ENCODE measurements around the gene COL18A1. TPM values are rescaled to one million over a fixed set of nuclear protein-coding genes. Genes with fewer than 3 reads are reported as not detected.

COL18A1 gene
- polyA plus RNA-seq, 2 of the 4 experiments (the other 2 are of a cell fraction): 17.3 to 88.4 TPM

DNA sequence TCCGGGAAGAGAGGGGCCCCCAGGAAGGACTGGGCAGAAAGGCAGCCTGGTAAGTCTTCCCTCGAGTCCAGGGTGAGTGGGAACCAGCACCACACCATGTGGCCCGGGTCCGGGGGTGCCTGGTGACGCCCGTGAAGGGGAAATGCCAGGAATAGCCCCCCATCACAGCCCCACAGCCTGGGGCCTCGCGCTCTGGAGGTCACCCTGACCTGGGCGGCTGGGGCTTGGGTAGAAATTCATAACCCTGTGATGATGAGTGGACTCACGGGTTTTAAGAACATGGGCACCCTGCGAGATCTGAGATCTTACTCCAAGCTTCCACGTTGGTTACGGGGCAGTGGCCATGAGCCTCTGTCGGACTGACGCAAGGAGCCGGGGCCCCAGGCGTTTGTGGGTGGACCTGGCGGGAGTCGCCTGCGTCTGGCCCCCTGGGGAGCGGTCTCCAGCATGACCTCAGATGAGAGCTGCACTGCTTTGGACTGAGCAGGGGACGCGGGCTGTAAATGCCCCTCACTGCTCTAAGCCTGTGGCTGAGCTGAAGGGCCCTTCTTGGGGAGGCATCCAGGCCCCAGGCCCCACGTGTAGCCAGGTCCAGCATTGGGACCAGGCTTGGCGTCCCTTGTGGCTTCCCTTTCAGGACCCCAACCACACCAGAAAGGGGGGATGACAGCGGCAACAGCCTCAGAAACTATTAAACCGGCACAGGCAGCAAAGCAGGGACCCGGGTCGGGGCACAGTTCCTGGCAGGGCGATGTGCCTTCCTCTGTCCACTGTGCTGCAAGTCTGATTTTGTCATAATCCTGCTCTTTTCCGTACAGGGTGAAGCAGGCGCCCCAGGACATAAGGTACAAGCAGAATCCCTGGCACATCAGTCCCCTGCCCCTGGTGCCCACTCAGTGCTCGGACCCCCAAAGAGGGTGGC, 77.3 kb downstream of the COL18A1 start (continued):
- TF ChIP-seq FOSL2 (IDR thresholded peaks at IDR 0.05): no peak
- TF ChIP-seq FOSL2 (CRISPR knock-in tag; IDR thresholded peaks at IDR 0.05): no peak
- TF ChIP-seq ATOH8 (CRISPR knock-in tag; IDR thresholded peaks at IDR 0.05; ENCODE audit: low read depth): no peak
- no peak for TF ChIP-seq BCL3 (IDR thresholded peaks at IDR 0.05)
- TF ChIP-seq HEYL (CRISPR knock-in tag; IDR thresholded peaks at IDR 0.05): no peak

DNA sequence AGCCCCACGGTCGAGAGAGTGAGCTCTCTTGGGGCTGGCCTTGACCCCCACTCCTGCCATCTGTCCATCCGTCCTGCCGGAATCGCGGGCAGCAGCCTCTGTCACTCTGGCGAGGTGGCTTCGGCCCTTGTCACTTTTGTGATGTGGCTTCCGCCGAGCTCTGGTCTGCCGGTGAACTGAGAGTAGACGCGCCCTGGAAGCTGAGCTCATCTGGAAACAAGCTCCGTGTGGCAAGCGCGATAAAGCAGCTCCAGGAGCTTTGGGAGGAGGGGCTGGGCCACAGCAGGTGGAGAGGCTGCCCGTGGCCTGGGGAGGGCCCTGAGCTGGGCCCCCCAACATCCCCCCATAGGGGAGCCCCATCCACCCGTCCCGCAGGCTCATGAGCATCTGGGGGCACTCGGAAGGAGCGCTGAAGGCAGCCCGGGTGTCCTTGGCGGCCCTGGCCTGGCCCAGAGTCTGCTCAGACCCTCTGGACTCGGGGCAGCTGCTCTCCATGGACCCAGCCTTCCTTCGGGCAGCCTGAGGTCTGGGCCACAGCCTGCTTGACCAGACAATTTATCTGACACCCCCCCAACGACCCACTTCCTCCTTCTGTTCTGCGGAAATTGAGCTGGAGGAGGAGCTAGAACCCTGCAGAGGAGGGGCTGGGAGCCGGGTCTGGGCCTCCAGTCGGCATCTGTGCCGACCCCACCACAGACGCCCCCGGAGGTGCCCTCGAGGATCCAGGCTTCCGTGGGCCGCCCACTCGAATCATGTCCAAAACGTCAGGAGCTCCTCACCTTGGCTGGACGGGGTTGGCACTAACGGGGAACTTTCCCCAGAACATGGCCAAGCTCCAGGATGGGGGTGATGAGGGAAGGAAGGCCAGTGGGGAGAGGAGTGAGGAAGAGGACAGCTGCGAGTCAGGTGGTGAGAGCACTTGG, 78.2 kb downstream of the COL18A1 start:
- Histone ChIP-seq H3K27ac (no peak overlapping the region), H3K4me2 (no peak overlapping the region), H3K4me3 (no peak overlapping the region), H3K9me3 (no peaks in the 10 kb centered on the region), H3K4me1 (no peaks in the 10 kb centered on the region)
- TF ChIP-seq USF2 (IDR thresholded peaks at IDR 0.05) (no peak), CHD2 (IDR thresholded peaks at IDR 0.05; ENCODE audit: low read length, partially characterized antibody) (no peak), JUN (IDR thresholded peaks at IDR 0.05) (no peak), KDM1A (IDR thresholded peaks at IDR 0.05; ENCODE audit: low read depth) (no peak), BCL3 (IDR thresholded peaks at IDR 0.05) (no peak), NPAS2 (CRISPR knock-in tag; IDR thresholded peaks at IDR 0.05; ENCODE audit: borderline replicate concordance) (no peak), EHMT2 (IDR thresholded peaks at IDR 0.05; ENCODE audit: low read depth) (no peak), HMGXB4 (CRISPR knock-in tag; IDR thresholded peaks at IDR 0.05; ENCODE audit: borderline replicate concordance) (no peak), ZNF302 (CRISPR knock-in tag; IDR thresholded peaks at IDR 0.05) (no peak), SREBF2 (IDR thresholded peaks at IDR 0.05) (no peak), POLR2A (IDR thresholded peaks at IDR 0.05; ENCODE audit: low read length) (no peak)
- TF ChIP-seq, protein P1, sequence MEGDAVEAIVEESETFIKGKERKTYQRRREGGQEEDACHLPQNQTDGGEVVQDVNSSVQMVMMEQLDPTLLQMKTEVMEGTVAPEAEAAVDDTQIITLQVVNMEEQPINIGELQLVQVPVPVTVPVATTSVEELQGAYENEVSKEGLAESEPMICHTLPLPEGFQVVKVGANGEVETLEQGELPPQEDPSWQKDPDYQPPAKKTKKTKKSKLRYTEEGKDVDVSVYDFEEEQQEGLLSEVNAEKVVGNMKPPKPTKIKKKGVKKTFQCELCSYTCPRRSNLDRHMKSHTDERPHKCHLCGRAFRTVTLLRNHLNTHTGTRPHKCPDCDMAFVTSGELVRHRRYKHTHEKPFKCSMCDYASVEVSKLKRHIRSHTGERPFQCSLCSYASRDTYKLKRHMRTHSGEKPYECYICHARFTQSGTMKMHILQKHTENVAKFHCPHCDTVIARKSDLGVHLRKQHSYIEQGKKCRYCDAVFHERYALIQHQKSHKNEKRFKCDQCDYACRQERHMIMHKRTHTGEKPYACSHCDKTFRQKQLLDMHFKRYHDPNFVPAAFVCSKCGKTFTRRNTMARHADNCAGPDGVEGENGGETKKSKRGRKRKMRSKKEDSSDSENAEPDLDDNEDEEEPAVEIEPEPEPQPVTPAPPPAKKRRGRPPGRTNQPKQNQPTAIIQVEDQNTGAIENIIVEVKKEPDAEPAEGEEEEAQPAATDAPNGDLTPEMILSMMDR (IDR thresholded peaks at IDR 0.05): no peak
- TF ChIP-seq, protein P2, sequence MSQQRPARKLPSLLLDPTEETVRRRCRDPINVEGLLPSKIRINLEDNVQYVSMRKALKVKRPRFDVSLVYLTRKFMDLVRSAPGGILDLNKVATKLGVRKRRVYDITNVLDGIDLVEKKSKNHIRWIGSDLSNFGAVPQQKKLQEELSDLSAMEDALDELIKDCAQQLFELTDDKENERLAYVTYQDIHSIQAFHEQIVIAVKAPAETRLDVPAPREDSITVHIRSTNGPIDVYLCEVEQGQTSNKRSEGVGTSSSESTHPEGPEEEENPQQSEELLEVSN (IDR thresholded peaks at IDR 0.05; ENCODE audit: borderline replicate concordance, low read depth): no peak
- POLR2A ChIA-PET: no interaction called here
- CTCF ChIA-PET: interaction anchor here (0.8 to 1.1 kb wide), 2 partner anchors 43 to 48 kb away, joined by 3 read pairs; no protein-coding TSS in a partner anchor
- DNase-seq (ENCODE audit: low read depth in 1 of 2, low spot score in 1 of 2) (no peak), ATAC-seq (no peak), FAIRE-seq (no peak)
- WGBS (ENCODE audit: missing lambda C conversion rate): 89% methylated on average over 20 of the region's 40 CpGs

Data from A549 (cell line).